Keratinocyte (primary cell): Measurements from ENCODE around the gene MYH2. TPM values are rescaled to one million over a fixed set of nuclear protein-coding genes. Genes with fewer than 3 reads are reported as not detected.

Experiments
- DNase-seq: peaks from one replicate; pipeline ENCODE4 v3.0.0-alpha.2; 2011; ENCODE audit warnings: low read depth, missing footprints, low spot score
- FAIRE-seq: peaks from 2 replicates; lab custom pipeline; 2011; peaks lifted over from hg19 to GRCh38; lab: Jason Lieb, UNC
- H2AFZ ChIP-seq: 2 replicates; pipeline ENCODE4 v1.6.0; 2012; ENCODE audit warnings: low read length, control low read depth, inconsistent platforms; ENCODE audit not compliant: control insufficient read depth
- H3K27ac ChIP-seq: 2 replicates; pipeline ENCODE4 v1.5.1; 2011; ENCODE audit warnings: low read length; ENCODE audit not compliant: control insufficient read depth, insufficient read depth
- H3K27me3 ChIP-seq: 3 replicates; pipeline ENCODE4 v1.6.0; 2011; ENCODE audit warnings: low read length; ENCODE audit not compliant: control insufficient read depth, insufficient read depth; ENCODE audit errors: extremely low read depth
- H3K36me3 ChIP-seq, 2 experiments: 2 replicates in 1 of 2; 3 replicates in 1 of 2; pipeline ENCODE4 v1.5.1; 2011; ENCODE audit warnings: low read length in 2 of 2, mild to moderate bottlenecking in 1 of 2; ENCODE audit not compliant: control insufficient read depth in 2 of 2, insufficient read depth in 2 of 2; ENCODE audit errors: extremely low read depth in 1 of 2
- H3K4me1 ChIP-seq: 3 replicates; pipeline ENCODE4 v1.5.1; 2011; ENCODE audit warnings: low read length; ENCODE audit not compliant: control insufficient read depth, insufficient read depth; ENCODE audit errors: extremely low read depth
- H3K4me2 ChIP-seq: 3 replicates; pipeline ENCODE4 v1.6.0; 2011; ENCODE audit warnings: low read depth, low read length; ENCODE audit not compliant: control insufficient read depth, insufficient read depth; ENCODE audit errors: extremely low read depth
- H3K4me3 ChIP-seq, 3 experiments: fragments of 200-600 bp in 1 of 3; sonication (generic) in 1 of 3; 2 replicates in 2 of 3; 3 replicates in 1 of 3; pipeline ENCODE4 v1.5.1; 2011 to 2016; ENCODE audit warnings: low read length in 3 of 3, mild to moderate bottlenecking in 3 of 3, control low read depth in 2 of 3, inconsistent platforms in 1 of 3, low read depth in 1 of 3, mixed read lengths in 1 of 3, mixed run types in 1 of 3, moderate library complexity in 1 of 3; ENCODE audit not compliant: control insufficient read depth in 2 of 3, insufficient read depth in 2 of 3; ENCODE audit errors: extremely low read depth in 1 of 3
- H3K79me2 ChIP-seq: 2 replicates; pipeline ENCODE4 v1.6.0; 2012; ENCODE audit warnings: low read length; ENCODE audit not compliant: control insufficient read depth, insufficient read depth
- H3K9ac ChIP-seq: 3 replicates; pipeline ENCODE4 v1.6.0; 2011; ENCODE audit warnings: low read length; ENCODE audit not compliant: control insufficient read depth, insufficient read depth; ENCODE audit errors: extremely low read depth
- H3K9me1 ChIP-seq: 3 replicates; pipeline ENCODE4 v1.6.0; 2011; ENCODE audit warnings: low read length; ENCODE audit not compliant: control insufficient read depth, insufficient read depth; ENCODE audit errors: extremely low read depth
- H3K9me3 ChIP-seq: 2 replicates; pipeline ENCODE4 v1.5.1; 2012; ENCODE audit warnings: low read depth, low read length; ENCODE audit not compliant: control insufficient read depth
- H4K20me1 ChIP-seq: 3 replicates; pipeline ENCODE4 v1.6.0; 2011; ENCODE audit warnings: low read length; ENCODE audit not compliant: control insufficient read depth, insufficient read depth; ENCODE audit errors: extremely low read depth
- EZH2 ChIP-seq: IDR thresholded peaks from one replicate; pipeline ENCODE4 v1.6.1; 2012; ENCODE audit warnings: inconsistent platforms, mild to moderate bottlenecking, low read length, moderate library complexity
- dilution Hi-C: fragments of 300-500 bp; cut with MboI; formaldehyde crosslinking; loops from one replicate; pipeline ENCODE4 v1.7.0; 2020; ENCODE audit warnings: low sequenced_read_pairs; ENCODE audit not compliant: extremely low pct_ligation_motif_present
- polyA plus RNA-seq, 5 experiments: library from polyadenylated mRNA; depleted of rRNA in 3 of 5; stranded (reverse) in 3 of 5; stranded (forward) in 1 of 5; unstranded in 1 of 5; fragments of >200 nt; gene quantifications; 1 replicate in 1 of 5; 2 replicates in 3 of 5; 3 replicates in 1 of 5; pipeline versions ENCODE4 v1.2.1 to v1.2.3, GENCODE V29; 2011 to 2012; ENCODE audit warnings: missing spikeins in 2 of 5, low read depth in 1 of 5, low replicate concordance in 1 of 5
- TF ChIP-seq, protein P1 (sequence below), 3 experiments: IDR thresholded peaks in 1 of 3; conservative IDR thresholded peaks in 1 of 3; optimal IDR thresholded peaks in 1 of 3; 2 replicates in 2 of 3; 3 replicates in 1 of 3; pipeline versions ENCODE3 to v1.5.1; 2011; ENCODE audit warnings: low read length in 3 of 3, mild to moderate bottlenecking in 3 of 3, moderate library complexity in 2 of 3, control low read depth in 1 of 3, inconsistent platforms in 1 of 3; ENCODE audit not compliant: insufficient read depth in 2 of 3; ENCODE audit errors: extremely low read depth in 1 of 3

MYH2 gene
- polyA plus RNA-seq, 1 donor (not counting 4 experiments of a cell fraction or from before 2014, with no cell fraction given), result not detected

DNA sequence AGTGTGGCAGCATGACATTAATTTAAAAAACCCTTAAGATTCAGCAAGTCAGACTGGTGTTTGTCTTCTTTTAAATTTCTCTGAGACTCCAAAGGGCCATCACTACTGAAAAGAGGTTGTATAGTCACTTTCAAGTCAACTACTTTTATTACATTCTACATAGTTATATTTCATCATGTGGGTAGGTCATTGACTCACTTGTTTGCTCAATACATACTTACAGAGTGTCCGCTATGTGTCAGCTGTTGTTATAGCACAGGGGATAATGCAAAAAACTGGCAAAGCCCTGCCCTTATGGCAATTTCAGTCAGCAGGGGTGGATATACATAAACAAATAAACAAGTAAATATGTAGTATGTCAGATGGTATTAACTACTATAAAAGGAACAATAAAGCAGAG is 77.6 kb downstream of the MYH2 start:
- Histone ChIP-seq H3K9me1 (no peaks in the 10 kb centered on the region), H3K9me3 (no peaks in the 10 kb centered on the region), H3K9ac (no peak overlapping the region), H3K4me2 (no peak overlapping the region), H3K4me3 (no peak overlapping the region), H3K36me3 (no peaks in the 10 kb centered on the region), H3K27me3 (no peaks in the 10 kb centered on the region), H4K20me1 (no peaks in the 10 kb centered on the region), H3K79me2 (no peaks in the 10 kb centered on the region), H2AFZ (no peak overlapping the region), H3K4me1 (no peaks in the 10 kb centered on the region), H3K27ac (no peak overlapping the region)
- TF ChIP-seq EZH2, result no peak
- TF ChIP-seq, protein P1, sequence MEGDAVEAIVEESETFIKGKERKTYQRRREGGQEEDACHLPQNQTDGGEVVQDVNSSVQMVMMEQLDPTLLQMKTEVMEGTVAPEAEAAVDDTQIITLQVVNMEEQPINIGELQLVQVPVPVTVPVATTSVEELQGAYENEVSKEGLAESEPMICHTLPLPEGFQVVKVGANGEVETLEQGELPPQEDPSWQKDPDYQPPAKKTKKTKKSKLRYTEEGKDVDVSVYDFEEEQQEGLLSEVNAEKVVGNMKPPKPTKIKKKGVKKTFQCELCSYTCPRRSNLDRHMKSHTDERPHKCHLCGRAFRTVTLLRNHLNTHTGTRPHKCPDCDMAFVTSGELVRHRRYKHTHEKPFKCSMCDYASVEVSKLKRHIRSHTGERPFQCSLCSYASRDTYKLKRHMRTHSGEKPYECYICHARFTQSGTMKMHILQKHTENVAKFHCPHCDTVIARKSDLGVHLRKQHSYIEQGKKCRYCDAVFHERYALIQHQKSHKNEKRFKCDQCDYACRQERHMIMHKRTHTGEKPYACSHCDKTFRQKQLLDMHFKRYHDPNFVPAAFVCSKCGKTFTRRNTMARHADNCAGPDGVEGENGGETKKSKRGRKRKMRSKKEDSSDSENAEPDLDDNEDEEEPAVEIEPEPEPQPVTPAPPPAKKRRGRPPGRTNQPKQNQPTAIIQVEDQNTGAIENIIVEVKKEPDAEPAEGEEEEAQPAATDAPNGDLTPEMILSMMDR (optimal IDR thresholded peaks at IDR 0.05 in 1 of 3, IDR thresholded peaks at IDR 0.05 in 1 of 3, conservative IDR thresholded peaks at IDR 0.05 in 1 of 3; ENCODE audit: extremely low read depth in 1 of 3, insufficient read depth in 2 of 3, low read length in 3 of 3), result no peak
- FAIRE-seq (no peak), DNase-seq (no peak)
- dilution Hi-C loops, result no loop called here

Other genes starting within 250 kb of the MYH2 start
- gene MYH13, start 176.7 kb downstream of the MYH2 start, polyA plus RNA-seq, result not detected in 3 replicates
- gene MYH8, start 127.7 kb downstream of the MYH2 start, polyA plus RNA-seq, result not detected in 3 replicates
- gene MYH4, start 80.1 kb downstream of the MYH2 start, polyA plus RNA-seq, result not detected in 3 replicates
- gene MYH1, start 31.1 kb downstream of the MYH2 start, polyA plus RNA-seq, result not detected in 3 replicates
- 0.67 to 0.83 TPM (median 0.76 TPM) in 3 replicates for gene MYH3, start 107.7 kb upstream of the MYH2 start, polyA plus RNA-seq
- gene SCO1, start 147.9 kb upstream of the MYH2 start, polyA plus RNA-seq, result 20.8 to 28.3 TPM (median 22.8 TPM) in 3 replicates
- gene ADPRM, start 147.9 kb upstream of the MYH2 start, polyA plus RNA-seq, result 9.9 to 15.0 TPM (median 14.2 TPM) in 3 replicates
- gene TMEM220, start 180.4 kb upstream of the MYH2 start, polyA plus RNA-seq, result 2.1 to 3.3 TPM (median 2.4 TPM) in 3 replicates